Midbrain (tissue), 1 donor: Measurements from ENCODE around the gene ELMOD3.
"Not testable (repeated sequence)": the region's sequence is repeated elsewhere in the genome, so short reads cannot be mapped to it uniquely, and the experiment has no call there.

ENCODE experiments used
- DNase-seq: peaks from one replicate; lab custom pipeline; 2025; lab: John Stamatoyannopoulos, UW

The ELMOD3 gene

DNA sequence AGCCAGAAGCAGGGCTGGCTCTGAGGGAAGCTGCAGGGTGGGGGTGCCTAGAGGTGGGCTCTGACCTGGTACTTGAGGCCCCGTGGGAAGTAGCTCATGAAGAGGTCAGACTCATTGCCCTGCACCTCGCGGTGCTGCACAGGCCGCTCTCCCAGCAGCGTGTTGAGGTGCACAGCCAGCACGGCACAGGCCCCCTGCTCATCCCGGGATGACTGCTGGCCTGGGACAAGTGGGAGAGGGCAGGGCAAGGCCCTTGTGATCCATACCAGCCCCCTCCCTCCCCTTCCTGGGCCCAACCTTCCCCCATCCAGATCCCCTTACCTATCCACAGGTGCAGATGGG is 46.9 kb downstream of the ELMOD3 start:
- DNase-seq, result no peak

DNA sequence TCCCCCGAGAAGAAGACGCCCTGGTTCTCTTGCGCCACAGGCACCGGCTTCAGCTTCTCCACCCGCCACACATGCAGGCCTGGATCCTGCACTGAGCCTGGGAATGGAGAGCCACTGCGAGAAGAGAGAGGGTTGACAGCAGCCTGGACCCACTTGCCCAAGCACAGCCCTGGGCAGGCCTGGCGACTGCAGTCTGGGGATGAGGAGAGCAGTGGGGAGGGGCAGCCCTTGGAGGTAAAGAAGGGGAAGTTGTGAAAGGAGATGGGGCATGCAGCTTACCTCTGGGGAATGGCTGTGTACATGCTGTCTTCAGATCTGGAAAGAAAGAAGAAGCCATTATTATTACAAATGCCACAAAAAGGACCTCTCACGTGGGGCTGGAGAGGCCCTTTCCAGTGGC is 47.3 kb downstream of the ELMOD3 start:
- no peak for DNase-seq

DNA sequence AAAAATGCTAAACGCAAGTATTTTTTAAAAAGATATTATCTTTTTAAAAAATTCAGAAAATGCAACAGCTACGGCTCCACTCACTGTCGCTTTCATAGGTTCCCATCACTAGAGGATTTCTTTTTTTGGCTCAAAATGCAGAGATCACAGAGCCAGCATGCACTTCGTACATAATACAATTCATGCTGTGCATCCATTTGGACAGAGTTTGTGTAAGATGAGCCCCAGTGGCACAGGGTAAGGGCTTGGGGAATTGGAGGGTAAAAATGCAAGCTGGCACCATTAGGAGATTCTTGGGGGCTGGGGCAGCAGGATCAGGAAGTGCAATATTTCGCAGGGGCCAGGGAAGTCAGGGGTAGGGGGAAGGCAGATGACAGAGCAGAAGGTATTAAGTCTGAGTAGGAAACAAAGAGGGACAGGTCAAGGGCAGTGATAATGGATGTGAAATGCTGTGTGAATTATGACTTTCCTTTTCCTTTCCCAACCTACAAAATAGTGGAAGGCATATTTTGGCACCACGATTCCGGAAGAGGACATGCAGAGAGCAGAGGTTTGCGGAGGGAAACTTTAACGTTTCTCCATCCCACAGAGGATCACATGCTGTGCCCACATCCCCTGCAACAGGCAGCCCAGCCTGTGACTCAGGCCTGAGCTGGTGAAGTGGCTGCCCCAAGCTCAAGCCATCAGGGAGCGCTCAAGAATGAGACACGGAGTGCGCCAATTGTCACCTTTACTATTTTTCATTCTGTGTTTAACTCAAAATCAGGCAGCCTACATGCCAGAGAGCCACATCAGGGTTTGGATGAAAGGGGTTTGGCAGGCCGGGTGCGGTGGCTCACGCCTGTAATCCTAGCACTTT is 50.9 kb downstream of the ELMOD3 start:
- no peak for DNase-seq

DNA sequence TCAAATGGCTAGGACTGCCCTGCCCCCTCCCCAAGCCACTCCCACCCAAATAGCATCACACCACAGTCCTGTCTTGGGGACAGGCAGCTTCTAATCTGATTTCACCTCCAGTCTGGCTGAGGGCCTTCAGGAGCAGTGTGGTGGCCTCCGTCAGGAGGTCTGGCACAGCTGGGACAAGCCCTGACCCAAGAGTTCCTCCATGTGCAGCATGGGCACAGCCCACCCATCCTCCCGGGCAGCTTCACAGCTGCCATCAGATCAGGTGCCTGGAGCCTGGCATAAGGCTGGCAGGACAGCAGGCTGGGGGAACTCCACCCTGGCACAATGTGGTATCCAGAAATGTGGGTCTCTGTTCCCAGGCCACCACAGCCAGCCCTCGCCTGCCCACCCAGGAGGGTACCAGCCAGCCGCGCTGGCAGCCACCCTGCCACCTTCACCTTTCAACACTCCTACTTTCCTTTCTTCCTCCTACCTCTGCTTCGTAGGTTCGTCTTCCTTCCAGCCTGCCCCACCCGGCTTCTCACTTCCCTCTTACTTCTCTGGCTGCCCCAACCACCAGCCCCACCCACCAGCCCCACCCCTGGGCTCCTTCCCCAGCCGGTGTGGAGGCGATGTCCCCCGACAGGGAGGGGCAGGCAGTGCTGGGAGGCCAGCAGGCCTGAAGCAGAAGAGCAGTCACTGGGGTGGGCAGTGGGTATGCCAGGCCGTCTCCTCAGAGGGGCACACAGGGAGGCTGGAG is 55.4 kb downstream of the ELMOD3 start, which contains the start of gene CAPG:
Gene CAPG (minus strand): TSS at position 522 of the 739 bp plus-strand sequence. CDS start 8,221 bp downstream, outside the sequence.
- no peak for DNase-seq

DNA sequence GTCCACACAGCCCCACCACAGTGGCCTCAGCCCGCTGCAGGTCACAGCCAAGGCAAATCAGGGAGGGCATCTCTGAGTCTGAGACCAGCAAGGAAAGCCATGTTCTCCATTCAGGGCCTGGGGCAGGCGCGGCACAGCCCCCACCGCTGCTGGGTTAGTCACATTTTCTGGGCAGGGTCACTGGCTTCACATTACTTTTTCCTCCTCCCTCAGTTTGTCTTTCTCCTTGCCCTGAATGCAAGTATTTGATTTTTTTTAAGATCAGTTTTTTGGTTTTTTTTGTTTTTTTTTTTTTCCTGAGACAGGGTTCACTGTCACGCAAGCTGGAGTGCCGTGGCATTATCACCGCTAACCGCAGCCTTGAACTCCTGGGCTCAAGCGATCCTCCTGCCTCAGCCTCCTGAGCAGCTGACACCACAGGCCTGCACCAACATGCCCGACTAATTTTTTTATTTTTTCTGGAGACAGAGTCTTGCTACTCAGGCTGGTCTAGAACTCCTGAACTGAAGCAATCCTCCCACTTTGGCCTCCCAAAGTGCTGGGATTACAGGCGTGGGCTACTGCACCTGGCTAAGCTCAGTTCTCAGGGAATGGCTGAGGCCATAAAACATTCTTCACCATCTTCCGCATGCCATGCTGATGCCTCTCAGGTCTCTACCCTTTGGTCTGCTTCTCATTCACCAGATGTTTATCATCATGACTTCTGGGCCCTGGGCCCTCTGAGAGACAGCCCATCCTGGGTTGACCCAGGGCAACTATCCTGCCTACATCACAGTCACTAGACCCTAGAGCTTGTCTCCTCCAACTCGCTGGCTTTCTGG is 56.2 kb downstream of the ELMOD3 start:
- no peak for DNase-seq

DNA sequence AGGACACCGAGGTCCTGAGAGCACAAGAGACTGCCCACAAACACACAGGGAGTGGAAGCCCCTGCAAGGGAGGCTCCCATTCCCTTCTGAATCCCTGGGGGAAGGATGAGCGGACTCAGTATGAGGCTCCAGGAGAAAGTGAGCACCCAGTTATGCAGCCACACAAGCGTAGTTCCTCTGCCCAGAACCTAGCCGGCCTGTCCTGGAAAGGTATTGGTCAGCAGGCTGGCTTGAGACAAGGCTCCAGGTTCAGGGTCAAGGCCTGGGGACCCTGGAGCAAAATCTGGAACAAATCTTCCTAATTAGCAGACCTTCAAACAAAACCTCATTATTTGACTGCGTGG is 56.8 kb downstream of the ELMOD3 start:
- no peak for DNase-seq

DNA sequence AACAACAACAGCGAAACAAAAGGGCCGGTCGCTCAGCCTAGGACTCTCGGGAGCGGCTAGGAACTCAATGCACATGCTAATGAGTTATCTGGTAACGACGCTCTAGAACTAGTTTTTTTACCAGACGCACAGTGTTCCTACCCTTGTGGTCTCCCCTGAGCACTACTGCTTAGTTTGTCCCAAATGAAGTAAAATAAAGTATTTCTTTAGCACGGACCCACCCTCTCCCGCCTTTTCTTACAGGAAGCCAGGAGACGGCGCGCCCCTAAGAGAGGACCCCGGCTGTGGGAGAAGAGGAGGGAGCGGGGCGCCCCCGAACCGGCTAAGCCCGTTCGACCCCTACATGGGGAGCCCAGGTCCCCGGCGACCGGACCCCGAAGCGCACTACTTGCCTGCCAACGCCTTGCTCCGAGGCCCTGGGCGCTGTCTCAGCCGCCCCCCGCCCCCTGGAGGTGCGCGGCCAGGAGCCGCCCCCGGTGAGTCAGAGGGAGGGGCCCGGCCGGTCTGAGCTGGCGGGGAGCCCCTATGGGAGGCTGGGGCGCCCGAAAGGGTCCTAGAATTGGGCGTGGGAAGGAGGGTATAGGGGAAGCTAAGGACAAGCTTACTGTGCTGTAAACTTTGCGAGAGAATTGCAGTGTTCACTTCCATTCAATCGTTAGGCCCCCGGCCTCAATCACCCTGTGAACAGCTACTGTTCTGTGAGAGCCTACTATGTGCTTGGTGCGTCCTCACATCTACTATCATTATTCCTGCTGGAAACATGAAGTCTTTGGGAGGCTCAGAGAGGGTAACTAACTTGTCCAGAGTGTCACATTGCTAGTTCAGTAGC is 59.2 kb downstream of the ELMOD3 start:
- no peak for DNase-seq

DNA sequence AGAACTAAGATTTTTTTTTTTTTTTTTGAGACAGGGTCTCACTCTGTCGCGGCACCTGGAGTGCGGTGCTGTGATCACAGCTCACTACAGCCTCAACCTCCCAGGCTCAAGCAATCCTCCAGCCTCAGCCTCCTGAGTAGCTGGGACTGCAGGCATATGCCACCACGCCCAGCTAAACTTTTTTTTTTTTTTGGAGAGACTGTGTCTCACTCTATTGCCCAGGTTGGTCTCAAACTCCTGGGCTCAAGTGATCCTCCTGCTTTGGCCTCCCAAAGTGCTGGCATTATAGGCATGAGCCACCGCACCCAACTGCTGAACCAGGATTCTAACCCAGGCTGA is 59.8 kb downstream of the ELMOD3 start:
- not testable (repeated sequence) for DNase-seq

DNA sequence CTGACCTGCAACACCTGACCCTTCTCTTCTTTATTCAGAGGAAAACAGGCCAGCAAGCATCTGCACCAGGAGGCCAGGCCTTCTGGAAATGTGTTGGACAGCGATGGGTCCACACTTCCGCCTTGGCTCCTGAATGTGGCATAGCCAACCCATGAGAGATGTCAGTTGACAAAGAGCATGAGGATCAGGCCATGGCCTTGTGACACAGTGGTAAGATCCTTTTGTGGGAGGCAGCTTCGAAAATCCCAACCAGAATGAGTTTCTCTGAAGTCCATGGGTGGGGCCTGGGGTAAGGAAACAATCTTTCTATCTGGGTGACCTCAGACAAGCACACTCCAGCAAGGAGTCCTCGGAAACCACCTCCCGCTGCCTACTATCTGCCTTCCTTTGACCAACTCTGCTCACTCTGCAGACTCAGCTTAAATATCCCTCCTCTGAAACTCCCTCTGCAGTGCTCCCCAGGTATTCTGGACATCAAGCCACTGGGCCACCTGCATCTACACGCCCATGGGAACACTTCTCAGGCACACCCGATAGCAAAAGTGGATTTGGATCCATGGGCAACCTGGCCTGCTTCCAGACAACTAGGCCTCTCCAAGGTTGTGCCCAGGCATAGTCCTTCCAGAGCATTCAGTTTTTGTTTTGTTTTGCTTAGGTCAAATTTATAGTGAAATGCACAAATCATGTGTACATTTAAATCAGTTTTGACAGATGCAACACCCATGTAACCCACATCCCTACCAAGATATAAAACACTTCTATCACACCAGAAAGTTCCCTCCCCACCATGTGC is 60.4 kb downstream of the ELMOD3 start:
- no peak for DNase-seq

DNA sequence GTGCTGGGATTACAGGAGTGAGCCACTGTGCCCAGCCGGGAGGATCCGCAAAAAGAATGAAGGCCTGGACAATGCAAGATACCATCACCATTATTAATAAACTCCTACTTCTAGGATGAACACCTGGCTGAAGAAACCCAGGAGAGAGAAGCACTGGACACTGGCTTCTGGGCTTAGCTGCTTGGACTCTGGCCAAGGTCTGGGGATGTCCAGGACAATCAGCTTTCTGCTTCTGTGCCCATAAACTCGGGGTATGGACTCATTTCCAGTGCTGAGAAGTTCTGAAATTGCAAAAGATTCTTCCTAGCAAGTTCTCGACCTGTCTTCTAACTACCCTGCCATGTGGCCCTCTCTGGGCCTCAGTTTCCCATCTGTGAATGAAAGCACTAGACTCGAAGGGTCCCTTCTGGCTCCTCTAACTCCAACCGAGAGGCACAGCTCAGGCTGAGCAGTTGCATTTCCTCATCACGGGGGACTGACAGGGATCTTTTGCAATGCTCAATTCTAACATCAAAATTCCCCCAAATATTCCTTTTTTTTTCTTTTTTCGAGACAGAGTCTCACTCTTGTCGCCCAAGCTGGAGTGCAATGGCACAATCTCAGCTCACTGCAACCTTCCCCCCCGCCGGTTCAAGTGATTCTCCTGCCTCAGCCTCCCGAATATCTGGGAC is 61.5 kb downstream of the ELMOD3 start:
- DNase-seq, result no peak

DNA sequence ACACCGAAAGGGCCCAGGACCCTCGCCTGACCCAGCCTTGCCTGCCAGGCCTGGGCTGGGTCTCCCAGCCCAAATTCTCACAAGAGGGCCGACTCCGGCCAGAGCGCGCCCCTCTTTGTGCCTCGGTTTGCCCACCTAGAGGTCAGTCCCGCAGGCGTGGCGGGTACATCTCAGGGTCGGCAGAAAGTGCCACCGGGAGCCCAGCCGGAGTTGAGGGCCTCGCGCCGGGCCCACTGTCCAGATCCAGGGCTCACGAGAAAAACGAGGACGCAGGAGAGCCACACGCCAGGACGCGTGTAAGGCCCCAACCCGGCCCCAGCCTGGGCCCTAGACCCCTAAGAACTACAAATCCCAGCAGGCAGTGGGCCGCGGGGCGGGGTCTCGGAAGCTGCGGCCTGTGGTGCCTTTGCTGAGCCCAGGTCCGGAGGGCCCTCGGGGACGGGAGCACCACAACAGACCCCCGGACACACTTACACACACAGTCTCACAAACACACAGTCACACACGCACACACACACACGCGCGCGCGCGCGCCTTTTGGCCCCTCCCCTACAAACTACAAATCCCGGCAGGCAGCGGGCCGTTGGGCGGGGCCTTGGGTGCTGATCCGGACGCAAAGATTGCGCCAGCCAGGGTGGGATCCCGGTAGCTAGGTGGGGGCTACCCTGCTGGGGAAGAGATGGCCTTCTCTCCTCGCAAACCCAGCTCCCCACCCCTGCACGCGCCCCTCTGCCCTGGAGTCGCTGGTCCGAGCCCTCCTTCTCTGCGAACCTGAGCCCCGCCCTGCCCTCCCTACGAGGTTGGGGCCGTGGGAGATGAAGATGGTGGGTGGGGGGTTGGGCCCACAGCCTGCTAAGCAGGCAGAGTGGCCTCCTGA is 63.8 kb downstream of the ELMOD3 start, which contains the start of gene SH2D6:
Gene SH2D6 (plus strand): TSS at position 583 of the 877 bp plus-strand sequence. CDS start 10,752 bp downstream, outside the sequence.
- peak; percentile 89 for DNase-seq

DNA sequence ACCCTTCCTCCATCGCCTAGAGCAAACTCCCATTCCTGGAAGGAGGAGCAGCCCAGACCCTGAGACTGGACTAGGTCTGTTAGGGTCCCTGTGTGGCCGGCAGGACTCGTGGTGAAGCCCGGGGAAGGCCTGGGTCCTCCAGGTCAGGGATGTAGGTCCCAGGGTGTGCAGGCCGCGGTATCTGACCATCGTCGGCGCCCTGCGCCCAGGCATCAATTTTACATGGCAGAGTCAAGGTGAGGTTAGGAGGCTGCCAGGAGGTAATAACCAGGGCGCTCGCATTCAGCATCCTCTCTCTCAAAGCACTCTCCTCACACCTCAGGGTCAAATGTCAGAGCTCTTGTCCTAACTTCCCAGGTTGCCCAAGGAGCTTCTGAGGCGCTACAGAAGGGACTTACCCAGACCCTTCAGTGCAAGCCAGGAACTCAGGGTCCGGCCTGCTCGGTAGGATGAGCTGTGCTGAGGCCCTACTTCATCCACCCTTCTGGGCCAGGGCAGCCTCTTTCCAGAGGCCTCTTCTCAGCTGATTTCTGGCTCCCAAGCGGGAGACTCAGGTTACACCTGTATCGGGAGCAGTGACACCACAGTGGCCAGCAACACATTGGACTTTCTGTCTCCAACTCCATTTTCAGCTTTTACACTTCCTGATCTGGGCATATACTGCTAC is 64.6 kb downstream of the ELMOD3 start:
- no peak for DNase-seq

DNA sequence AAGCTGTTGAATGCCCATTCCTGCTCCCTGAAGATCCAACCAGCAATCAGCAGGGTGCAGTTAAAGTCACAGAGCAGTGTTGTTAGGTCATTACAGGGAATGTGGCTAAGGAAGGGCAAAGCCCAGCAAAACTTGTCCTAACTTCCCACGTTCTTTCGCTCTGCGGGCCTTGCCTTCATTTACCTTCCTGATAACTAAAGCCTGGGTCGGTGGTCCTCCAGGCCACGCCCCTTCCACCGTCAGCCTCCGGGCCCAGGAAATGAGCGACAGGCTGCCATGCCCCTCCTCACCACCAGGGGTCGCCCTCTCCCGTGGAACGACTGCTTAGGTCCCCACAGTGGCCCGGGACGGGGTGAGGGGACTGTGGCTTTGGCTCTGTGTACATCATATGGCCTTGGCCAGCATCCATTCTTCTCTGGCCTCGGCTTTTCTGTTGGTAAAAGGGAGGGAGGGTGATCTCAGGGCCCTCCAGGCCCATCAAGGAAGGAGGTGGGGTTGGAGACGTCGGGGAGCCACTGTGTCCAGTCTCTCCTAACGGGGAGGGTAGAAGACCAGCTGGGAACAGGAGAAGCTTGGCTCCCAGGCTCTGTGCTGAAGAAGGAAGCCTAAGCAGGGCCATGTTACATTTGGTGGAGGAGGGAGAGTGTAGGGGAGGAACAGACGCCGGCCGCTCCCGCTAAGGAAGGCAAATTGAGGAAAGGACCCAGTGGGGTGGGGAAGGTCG is 66.1 kb downstream of the ELMOD3 start:
- DNase-seq, result peak; percentile 89

DNA sequence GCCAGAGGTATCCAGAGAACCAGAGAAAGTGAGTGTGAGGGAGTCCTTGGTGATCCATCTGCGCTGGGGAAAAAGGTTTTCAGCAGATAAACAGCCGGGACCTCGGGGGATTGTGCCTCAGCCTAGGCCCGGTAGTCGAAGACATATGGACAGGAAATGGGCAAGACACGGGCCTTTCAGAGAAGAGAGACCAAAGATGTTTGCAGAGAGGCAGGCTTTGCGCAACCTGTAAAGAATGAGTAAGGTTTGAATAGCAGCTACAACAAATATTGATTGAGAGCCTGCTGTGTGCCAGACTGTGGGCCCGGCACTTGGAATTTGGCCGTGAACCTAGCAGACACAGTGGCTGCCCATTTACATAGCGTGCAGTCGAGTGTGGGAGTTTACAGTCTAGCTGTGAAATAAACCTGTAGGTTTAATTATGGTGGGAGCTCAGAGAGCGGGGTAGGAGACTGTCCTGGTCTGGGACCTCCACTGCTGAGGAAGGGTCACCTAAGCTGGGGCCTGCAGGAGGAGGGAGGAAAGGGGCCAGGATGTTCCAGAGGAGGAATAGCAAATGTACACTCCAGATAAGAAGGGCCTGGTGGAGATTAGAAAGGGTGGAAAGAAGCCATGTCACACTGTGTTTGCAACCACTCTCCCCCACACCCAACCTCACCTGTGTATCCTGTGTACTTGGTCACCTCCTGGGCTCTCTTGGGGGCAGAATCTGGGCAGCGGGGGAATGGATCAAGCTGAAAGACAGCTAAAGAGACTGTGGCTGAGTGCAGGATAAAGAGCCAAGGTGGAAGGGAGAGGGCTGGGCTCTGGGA is 66.9 kb downstream of the ELMOD3 start:
- no peak for DNase-seq

DNA sequence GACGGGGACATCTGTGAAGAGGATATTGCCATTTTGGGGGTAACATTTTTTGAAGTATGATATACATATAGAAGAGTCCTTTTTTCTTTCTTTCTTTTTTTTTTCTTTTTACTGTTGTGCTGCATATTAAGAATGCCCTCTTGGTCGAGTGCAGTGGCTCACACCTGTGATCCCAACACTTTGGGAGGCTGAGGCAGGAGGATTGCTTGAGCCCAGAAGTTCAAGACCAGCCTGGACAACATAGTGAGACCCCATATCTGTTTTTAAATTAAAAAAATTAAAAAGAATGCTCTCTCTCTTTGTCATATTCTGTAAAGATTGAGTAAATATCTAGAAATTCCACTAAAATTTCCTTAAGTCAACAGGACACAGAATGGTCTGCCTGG is 67.5 kb downstream of the ELMOD3 start:
- DNase-seq, result no peak

DNA sequence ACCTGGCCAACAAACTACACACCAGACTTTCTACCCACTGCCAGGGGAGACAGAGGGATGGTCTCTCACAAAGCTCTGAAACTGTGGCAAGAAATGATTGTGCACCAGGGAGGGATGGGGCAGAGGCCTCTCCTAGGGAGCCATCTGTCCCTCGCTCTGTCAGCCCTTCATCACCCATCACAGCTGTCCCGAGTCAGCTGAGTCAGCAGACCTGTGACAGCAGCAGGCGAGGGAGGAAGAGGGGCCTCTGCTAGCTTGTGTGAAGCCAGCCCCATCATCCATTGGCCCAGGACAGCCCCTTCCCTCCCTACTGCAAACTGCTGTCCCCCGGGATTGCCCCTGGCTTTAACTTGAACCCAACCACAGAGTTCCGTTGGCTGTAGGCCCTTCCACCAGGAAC is 69.0 kb downstream of the ELMOD3 start:
- DNase-seq, result no peak

DNA sequence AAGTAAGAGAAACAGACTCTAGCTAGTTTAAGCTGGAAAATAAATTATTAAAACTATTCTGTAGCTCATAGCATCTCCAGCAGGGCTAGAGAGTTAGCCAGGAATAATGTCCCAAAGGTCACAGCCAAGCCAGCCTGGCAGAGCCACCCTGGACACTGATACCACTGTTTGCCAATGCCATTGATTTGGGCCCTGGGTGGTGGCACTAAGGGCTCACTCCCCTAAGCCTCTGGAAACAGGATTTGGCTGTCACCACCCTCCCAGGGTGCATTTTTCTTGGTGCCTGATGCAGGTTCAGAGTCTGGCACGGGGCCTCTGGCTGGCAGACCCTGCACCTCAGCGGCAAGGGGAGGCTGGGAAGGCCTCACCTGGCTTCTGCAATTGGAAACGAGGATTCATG is 71.0 kb downstream of the ELMOD3 start:
- no peak for DNase-seq
